Measurements from ENCODE around the gene CRY1. TPM values are rescaled to one million over a fixed set of nuclear protein-coding genes. Genes with fewer than 3 reads are reported as not detected.

CRY1 gene
- total RNA-seq (2022): 19.4 and 22.2 TPM in 2 replicates
- percentile 66 among the genes with signal in this experiment for Bru-seq, nascent RNA
- BruChase-seq, experiment 1, labeled RNA remaining after a 2-hour chase: percentile 65 among the genes with signal in this experiment
- BruChase-seq, experiment 2, labeled RNA remaining after a 6-hour chase: percentile 69 among the genes with signal in this experiment
- long read RNA-seq, transcript CRY1-201 (13 exons, 3,267 nt): major isoform, 40 of 57 reads
- long read RNA-seq, partial matches to known transcripts: 8 of 57 reads
- long read RNA-seq, other reads (novel, unspliced or antisense): 9 of 57 reads

DNA sequence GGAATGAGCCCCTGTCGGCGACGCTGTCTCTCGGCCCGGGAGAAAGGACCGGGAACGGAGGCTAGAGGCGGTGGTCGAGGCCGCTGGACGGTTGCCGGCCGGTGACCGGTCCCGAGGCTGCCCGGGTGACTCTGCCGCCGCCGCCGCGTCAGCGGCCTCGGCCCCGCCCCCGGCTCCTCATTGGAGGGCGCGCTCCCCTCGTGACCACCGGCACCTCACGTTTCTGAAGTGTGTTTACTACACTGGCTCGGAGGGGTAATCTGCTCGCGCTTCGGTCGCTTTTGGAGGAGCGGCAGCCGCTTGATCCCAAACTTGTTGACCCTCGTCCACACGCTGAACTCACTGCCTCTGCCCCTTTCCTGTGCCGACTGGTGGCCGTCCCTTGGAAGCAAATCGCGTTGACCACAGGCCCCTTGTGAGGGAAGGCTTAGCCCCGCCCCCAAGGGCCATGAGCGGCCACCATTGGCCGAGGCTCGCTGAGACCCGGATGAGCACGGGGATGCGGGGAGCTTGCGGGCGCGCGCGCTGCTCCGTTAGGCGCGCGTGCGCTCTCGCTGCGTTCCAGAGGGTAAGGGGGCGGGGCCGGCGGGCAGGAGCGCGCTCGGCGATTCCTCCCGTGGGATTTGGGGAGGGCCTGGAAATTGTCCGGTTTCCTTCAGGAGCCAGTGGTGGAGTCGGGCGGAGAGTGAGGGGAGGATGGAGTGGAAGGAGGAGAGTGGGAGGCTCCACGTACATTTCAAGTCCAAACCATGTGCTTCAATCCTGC, at the start of gene CRY1:
Gene CRY1 (minus strand): TSS at position 133 of the 766 bp plus-strand sequence. CDS start 588 bp downstream, outside the sequence.
- Histone ChIP-seq H3K27me3 (replicated peaks; ENCODE audit: control insufficient read depth, insufficient read depth, low read length) (no peaks in the 10 kb centered on the region), H3K36me3 (ENCODE audit: control insufficient read depth, insufficient read depth, low read length) (no peaks in the 10 kb centered on the region), H3K9me3 (peaks cover 5% of the 10 kb centered on the region; the same call in 1 of the 2 replicates), H3K4me3 (ENCODE audit: low read depth, low read length) (peak within 1 kb of the TSS; percentile 49), H3K4me1 (peaks cover 11% of the 10 kb centered on the region; the same call in 1 of the 2 replicates)
- H3K4me3 Mint-ChIP-seq (ENCODE audit: unreplicated experiment): no peak within 1 kb of the TSS
- intact Hi-C loops (cut with micrococcal nuclease; ENCODE audit: unreplicated experiment): loop anchor here (5.0 kb wide), 1 partner anchor 81 kb away; no protein-coding TSS in a partner anchor
- H3K9me3 Mint-ChIP-seq (ENCODE audit: unreplicated experiment): no peaks in the 10 kb centered on the region
- DNase-seq: peak; percentile 94 to 96
- H3K27me3 Mint-ChIP-seq (ENCODE audit: insufficient read depth, unreplicated experiment): no peaks in the 10 kb centered on the region
- peaks cover 8% of the 10 kb centered on the region for H3K36me3 Mint-ChIP-seq (ENCODE audit: insufficient read depth, unreplicated experiment)
- peaks cover 7% of the 10 kb centered on the region for H3K4me1 Mint-ChIP-seq (ENCODE audit: low read depth, unreplicated experiment)
- no peak within 1 kb of the TSS for H3K27ac Mint-ChIP-seq (ENCODE audit: unreplicated experiment)
- BruUV-seq (replicated peaks): no TSS peak
- TF ChIP-seq, protein P1, sequence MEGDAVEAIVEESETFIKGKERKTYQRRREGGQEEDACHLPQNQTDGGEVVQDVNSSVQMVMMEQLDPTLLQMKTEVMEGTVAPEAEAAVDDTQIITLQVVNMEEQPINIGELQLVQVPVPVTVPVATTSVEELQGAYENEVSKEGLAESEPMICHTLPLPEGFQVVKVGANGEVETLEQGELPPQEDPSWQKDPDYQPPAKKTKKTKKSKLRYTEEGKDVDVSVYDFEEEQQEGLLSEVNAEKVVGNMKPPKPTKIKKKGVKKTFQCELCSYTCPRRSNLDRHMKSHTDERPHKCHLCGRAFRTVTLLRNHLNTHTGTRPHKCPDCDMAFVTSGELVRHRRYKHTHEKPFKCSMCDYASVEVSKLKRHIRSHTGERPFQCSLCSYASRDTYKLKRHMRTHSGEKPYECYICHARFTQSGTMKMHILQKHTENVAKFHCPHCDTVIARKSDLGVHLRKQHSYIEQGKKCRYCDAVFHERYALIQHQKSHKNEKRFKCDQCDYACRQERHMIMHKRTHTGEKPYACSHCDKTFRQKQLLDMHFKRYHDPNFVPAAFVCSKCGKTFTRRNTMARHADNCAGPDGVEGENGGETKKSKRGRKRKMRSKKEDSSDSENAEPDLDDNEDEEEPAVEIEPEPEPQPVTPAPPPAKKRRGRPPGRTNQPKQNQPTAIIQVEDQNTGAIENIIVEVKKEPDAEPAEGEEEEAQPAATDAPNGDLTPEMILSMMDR (IDR thresholded peaks at IDR 0.05; ENCODE audit: insufficient read depth in 1 of 2, low read depth in 1 of 2, low read length in 1 of 2, severe bottlenecking in 1 of 2, unreplicated experiment in 1 of 2): no peak
- CTCF ChIA-PET: interaction anchor here (0.7 to 2.0 kb wide), 2 partner anchors 11 to 342 kb away, joined by 3 to 10 read pairs; no protein-coding TSS in a partner anchor
- POLR2A ChIA-PET: interaction anchor here (0.5 to 1.3 kb wide), 9 partner anchors 9 to 1220 kb away, joined by 3 to 5 read pairs (median 3); partner anchors contain the start of genes MTERF2 and TMEM263

DNA sequence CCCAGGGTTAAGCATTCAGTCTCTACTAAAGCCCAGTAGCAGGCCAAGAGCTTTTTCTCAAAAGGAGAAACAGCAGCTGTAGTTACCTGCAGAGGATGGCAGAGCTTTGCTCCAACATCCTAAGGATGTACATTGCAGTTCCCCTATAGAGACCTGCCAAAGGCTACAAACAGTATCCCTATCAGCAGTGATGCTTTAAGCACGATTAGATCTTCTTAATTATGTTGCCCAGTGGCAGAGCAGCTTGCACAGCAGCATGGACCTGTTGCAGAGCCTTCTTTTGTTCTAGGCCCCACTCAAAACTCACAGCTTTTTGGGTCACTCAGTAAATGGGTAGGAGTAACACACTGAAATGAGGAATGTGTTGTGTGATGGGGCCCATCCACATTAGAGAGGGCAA, 46.4 kb upstream of the CRY1 start:
- TF ChIP-seq, protein P1 (IDR thresholded peaks at IDR 0.05; ENCODE audit: insufficient read depth in 1 of 2, low read depth in 1 of 2, low read length in 1 of 2, severe bottlenecking in 1 of 2, unreplicated experiment in 1 of 2): no peak
- Mint-ChIP-seq H3K27ac (ENCODE audit: unreplicated experiment) (no peak overlapping the region), H3K9me3 (ENCODE audit: unreplicated experiment) (no peaks in the 10 kb centered on the region), H3K27me3 (ENCODE audit: insufficient read depth, unreplicated experiment) (peaks cover 10% of the 10 kb centered on the region), H3K4me3 (ENCODE audit: unreplicated experiment) (no peak overlapping the region), H3K36me3 (ENCODE audit: insufficient read depth, unreplicated experiment) (no peaks in the 10 kb centered on the region), H3K4me1 (ENCODE audit: low read depth, unreplicated experiment) (no peaks in the 10 kb centered on the region)
- H3K4me3 ChIP-seq (ENCODE audit: low read depth, low read length): no peak overlapping the region
- no peaks in the 10 kb centered on the region for H3K36me3 ChIP-seq (ENCODE audit: control insufficient read depth, insufficient read depth, low read length)
- no peaks in the 10 kb centered on the region for H3K27me3 ChIP-seq (replicated peaks; ENCODE audit: control insufficient read depth, insufficient read depth, low read length)
- intact Hi-C loops (cut with micrococcal nuclease; ENCODE audit: unreplicated experiment): no loop called here
- no peaks in the 10 kb centered on the region for H3K4me1 ChIP-seq
- CTCF ChIA-PET: interaction anchor here (0.7 kb wide), 1 partner anchor 277 kb away, joined by 4 read pairs; no protein-coding TSS in a partner anchor
- no peaks in the 10 kb centered on the region for H3K9me3 ChIP-seq
- POLR2A ChIA-PET: no interaction called here
- no TSS peak for BruUV-seq (replicated peaks)
- no peak for DNase-seq

DNA sequence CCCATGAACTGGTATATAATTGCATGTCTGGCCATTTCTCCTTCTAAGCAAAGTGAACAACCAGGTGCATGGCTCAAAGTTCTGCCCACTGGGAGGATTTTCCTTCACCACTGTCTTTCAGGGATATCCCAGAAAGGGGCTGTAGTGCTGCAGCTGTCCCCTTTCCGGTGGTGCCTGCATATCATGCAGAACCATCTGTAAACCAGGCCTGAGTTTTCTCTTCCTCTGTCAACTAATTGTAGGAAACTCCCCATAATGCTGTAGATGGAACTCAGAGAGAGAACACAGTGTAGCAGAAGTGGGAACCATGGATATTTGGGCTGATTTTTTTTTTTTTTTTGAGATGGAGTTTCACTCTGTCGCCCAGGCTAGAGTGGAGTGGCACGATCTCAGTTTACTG, 45.6 kb upstream of the CRY1 start:
- H3K27ac Mint-ChIP-seq (ENCODE audit: unreplicated experiment): no peak overlapping the region
- Histone ChIP-seq H3K27me3 (replicated peaks; ENCODE audit: control insufficient read depth, insufficient read depth, low read length) (no peaks in the 10 kb centered on the region), H3K4me3 (ENCODE audit: low read depth, low read length) (no peak overlapping the region), H3K4me1 (no peaks in the 10 kb centered on the region), H3K9me3 (no peaks in the 10 kb centered on the region), H3K36me3 (ENCODE audit: control insufficient read depth, insufficient read depth, low read length) (no peaks in the 10 kb centered on the region)
- H3K4me3 Mint-ChIP-seq (ENCODE audit: unreplicated experiment): no peak overlapping the region
- H3K27me3 Mint-ChIP-seq (ENCODE audit: insufficient read depth, unreplicated experiment): peaks cover 6% of the 10 kb centered on the region
- no peaks in the 10 kb centered on the region for H3K4me1 Mint-ChIP-seq (ENCODE audit: low read depth, unreplicated experiment)
- DNase-seq: no peak
- TF ChIP-seq, protein P1 (IDR thresholded peaks at IDR 0.05; ENCODE audit: insufficient read depth in 1 of 2, low read depth in 1 of 2, low read length in 1 of 2, severe bottlenecking in 1 of 2, unreplicated experiment in 1 of 2): no peak
- H3K36me3 Mint-ChIP-seq (ENCODE audit: insufficient read depth, unreplicated experiment): no peaks in the 10 kb centered on the region
- intact Hi-C loops (cut with micrococcal nuclease; ENCODE audit: unreplicated experiment): no loop called here
- BruUV-seq (replicated peaks): no TSS peak
- H3K9me3 Mint-ChIP-seq (ENCODE audit: unreplicated experiment): no peaks in the 10 kb centered on the region
- ChIA-PET CTCF (interaction anchor here (0.7 kb wide), 1 partner anchor 278 kb away, joined by 4 read pairs; no protein-coding TSS in a partner anchor), POLR2A (no interaction called here)
